Esophagus squamous epithelium (tissue), 4 donors: ENCODE results near the gene JUND.

Experiments
- POLR2A ChIP-seq, 4 donors: fragments of 450-650 bp; IDR thresholded peaks; one replicate each; pipeline ENCODE4 v1.6.1; 2017; ENCODE audit warnings: antibody characterized with exemption in 4 of 4, mild to moderate bottlenecking in 4 of 4, moderate library complexity in 3 of 4
- TF ChIP-seq, protein P1 (sequence below), 6 experiments: fragments of 450-650 bp in 4 of 6; fragments of 200-600 bp in 2 of 6; sonication (generic) in 2 of 6; IDR thresholded peaks; one replicate each; pipeline ENCODE4 v1.5.1; 2016 to 2019; ENCODE audit warnings: antibody characterized with exemption in 6 of 6, mild to moderate bottlenecking in 4 of 6, moderate library complexity in 4 of 6

- TF ChIP-seq, protein P1, sequence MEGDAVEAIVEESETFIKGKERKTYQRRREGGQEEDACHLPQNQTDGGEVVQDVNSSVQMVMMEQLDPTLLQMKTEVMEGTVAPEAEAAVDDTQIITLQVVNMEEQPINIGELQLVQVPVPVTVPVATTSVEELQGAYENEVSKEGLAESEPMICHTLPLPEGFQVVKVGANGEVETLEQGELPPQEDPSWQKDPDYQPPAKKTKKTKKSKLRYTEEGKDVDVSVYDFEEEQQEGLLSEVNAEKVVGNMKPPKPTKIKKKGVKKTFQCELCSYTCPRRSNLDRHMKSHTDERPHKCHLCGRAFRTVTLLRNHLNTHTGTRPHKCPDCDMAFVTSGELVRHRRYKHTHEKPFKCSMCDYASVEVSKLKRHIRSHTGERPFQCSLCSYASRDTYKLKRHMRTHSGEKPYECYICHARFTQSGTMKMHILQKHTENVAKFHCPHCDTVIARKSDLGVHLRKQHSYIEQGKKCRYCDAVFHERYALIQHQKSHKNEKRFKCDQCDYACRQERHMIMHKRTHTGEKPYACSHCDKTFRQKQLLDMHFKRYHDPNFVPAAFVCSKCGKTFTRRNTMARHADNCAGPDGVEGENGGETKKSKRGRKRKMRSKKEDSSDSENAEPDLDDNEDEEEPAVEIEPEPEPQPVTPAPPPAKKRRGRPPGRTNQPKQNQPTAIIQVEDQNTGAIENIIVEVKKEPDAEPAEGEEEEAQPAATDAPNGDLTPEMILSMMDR (IDR thresholded peaks at IDR 0.05) = no peak
- no peak for TF ChIP-seq POLR2A (IDR thresholded peaks at IDR 0.05)
Observed at GRCh38 chr19:18317961-18318800, 36.8 kb upstream of the JUND start.
